Lower leg skin (tissue), 4 donors: ENCODE measurements around the gene LCP1. TPM values are rescaled to one million over a fixed set of nuclear protein-coding genes. Genes with fewer than 3 reads are reported as not detected.

Source experiments
- DNase-seq, 2 donors: peaks; one replicate each; pipeline ENCODE4 v3.0.0-alpha.2; 2019; ENCODE audit warnings: low spot score in 2 of 2
- H3K4me3 ChIP-seq: fragments of 200-600 bp; sonication (generic); 2 replicates; pipeline ENCODE4 v1.5.1; 2017; ENCODE audit warnings: mild to moderate bottlenecking, low read depth; ENCODE audit not compliant: poor library complexity, severe bottlenecking
- POLR2A ChIP-seq, 2 donors: fragments of 450-650 bp; IDR thresholded peaks; one replicate each; pipeline ENCODE4 v1.6.1; 2016 to 2017; ENCODE audit warnings: antibody characterized with exemption in 2 of 2, mild to moderate bottlenecking in 1 of 2, moderate library complexity in 1 of 2
- WGBS, 2 donors: methylation state at CpG; one replicate each; pipeline ENCODE4 v1.1.5; 2018; 5-methylcytosine and 5-hydroxymethylcytosine counted together
- intact Hi-C: fragments of 100-400 bp; cut with DNase I; formaldehyde crosslinking; loops from one replicate; pipeline ENCODE4 v1.15.0; 2023; ENCODE audit warnings: low total_unique reads
- total RNA-seq, 4 donors: library from RNA; depleted of rRNA; stranded (reverse); fragments of >200 nt; gene quantifications; one replicate each; pipeline ENCODE4 v1.1.0, GENCODE V29; 2016
- TF ChIP-seq, protein P1 (sequence below), 3 donors: fragments of 450-650 bp; IDR thresholded peaks; one replicate each; pipeline ENCODE4 v1.5.1; 2016; ENCODE audit warnings: antibody characterized with exemption in 3 of 3, mild to moderate bottlenecking in 3 of 3, moderate library complexity in 2 of 3

Gene LCP1
- total RNA-seq, 4 donors from 2014 or later = 21.7 to 45.4 (median 39.0) TPM

DNA sequence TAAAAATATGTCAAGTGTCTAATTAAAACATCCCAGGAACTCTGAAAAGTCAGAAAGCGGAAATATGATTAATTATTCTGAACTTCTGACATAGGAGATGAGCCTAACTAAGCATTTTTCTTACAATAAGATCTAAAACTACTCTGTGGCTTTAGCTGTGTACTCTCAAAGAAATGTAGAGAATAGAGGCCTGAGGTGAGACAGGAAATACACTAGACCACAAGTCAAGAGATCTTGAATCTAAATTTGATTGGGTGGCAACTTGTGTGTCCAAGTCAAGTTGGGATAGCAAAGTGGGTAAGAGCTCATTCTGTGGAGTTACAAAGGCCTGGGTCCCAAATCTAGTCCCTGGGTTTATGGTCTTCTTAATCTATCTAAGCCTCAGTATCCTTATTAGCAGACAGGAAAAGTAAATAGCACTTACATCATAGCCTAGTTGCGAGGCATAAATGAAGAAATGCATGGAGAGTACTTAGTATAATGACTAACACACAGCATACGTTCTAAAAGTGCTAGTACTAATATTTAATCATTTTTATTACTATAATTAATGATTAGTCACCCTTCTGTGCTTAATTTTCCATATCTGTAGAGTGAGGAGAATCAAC is 20.3 kb upstream of the LCP1 start:
- intact Hi-C loops = no loop called here
- WGBS, 2 donors = 74 to 76% methylated on average over 3 of the region's 3 CpGs
- no peak overlapping the region for H3K4me3 ChIP-seq
- TF ChIP-seq POLR2A (IDR thresholded peaks at IDR 0.05) = no peak
- TF ChIP-seq, protein P1, sequence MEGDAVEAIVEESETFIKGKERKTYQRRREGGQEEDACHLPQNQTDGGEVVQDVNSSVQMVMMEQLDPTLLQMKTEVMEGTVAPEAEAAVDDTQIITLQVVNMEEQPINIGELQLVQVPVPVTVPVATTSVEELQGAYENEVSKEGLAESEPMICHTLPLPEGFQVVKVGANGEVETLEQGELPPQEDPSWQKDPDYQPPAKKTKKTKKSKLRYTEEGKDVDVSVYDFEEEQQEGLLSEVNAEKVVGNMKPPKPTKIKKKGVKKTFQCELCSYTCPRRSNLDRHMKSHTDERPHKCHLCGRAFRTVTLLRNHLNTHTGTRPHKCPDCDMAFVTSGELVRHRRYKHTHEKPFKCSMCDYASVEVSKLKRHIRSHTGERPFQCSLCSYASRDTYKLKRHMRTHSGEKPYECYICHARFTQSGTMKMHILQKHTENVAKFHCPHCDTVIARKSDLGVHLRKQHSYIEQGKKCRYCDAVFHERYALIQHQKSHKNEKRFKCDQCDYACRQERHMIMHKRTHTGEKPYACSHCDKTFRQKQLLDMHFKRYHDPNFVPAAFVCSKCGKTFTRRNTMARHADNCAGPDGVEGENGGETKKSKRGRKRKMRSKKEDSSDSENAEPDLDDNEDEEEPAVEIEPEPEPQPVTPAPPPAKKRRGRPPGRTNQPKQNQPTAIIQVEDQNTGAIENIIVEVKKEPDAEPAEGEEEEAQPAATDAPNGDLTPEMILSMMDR (IDR thresholded peaks at IDR 0.05) = no peak
- no peak for DNase-seq

DNA sequence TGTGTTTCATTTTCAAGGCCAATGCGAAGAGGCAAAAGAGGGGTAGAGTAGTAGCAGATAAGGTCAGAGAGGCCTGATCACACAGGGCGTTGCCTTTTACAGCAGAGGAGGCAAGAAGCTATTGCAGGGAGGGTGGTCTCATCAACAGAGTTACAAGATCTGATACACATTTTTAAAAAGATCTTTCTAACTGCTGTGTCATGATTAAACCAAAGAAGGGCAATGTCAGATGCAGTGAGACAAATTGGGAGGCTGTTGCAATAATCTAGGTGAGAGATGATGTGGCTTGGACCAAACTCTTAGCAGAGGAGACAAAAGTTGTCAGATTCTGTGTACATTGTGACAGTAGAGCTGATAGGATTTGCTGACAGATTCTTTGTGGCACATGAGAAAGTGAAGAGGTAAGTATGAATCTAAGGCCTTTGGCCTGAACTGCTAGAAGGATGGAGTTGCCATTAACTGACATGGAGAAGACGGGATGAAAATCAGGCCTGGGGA is 16.8 kb upstream of the LCP1 start:
- 93 to 94% methylated on average over 3 of the region's 3 CpGs for WGBS, 2 donors
- TF ChIP-seq, protein P1 (IDR thresholded peaks at IDR 0.05) = no peak
- TF ChIP-seq POLR2A (IDR thresholded peaks at IDR 0.05) = no peak
- intact Hi-C loops = no loop called here
- no peak overlapping the region for H3K4me3 ChIP-seq
- no peak for DNase-seq

DNA sequence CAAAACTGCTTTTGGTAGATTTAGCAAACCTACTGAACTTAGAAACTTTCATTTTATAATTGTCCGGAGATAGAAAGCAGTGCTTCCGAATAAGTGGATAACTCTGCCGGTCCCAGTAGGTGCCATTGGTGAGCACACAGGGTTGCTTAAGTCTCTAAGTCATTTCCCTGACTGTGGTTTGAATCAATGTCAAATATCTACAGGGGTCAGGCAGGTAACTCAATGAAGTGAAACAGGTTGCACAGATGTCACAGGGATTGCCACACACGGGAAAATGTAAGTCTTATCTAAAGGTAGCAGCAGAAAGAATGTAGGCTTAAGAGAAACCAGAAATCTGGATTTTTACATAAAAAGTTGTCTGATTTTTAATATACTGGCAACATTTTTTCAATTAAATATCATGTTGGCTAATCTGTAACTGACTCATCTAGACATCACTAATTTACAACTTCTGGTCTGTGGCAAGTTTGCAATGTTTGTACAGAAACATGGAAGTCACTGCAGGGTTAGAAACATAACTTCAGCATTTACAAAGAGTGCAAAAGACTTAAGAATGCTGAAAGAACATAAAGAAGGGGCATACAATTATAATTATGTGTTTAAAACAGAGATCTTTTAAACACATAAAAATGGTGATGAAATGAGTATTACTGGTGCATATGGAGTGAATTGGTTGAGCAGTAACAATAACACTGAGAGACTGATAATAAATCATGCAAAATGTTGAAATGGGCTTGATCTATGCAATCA is 15.5 kb upstream of the LCP1 start:
- TF ChIP-seq, protein P1 (IDR thresholded peaks at IDR 0.05) = no peak
- TF ChIP-seq POLR2A (IDR thresholded peaks at IDR 0.05) = no peak
- 64 to 74% methylated on average over 4 of the region's 4 CpGs for WGBS, 2 donors
- intact Hi-C loops = no loop called here
- no peak overlapping the region for H3K4me3 ChIP-seq
- no peak for DNase-seq

DNA sequence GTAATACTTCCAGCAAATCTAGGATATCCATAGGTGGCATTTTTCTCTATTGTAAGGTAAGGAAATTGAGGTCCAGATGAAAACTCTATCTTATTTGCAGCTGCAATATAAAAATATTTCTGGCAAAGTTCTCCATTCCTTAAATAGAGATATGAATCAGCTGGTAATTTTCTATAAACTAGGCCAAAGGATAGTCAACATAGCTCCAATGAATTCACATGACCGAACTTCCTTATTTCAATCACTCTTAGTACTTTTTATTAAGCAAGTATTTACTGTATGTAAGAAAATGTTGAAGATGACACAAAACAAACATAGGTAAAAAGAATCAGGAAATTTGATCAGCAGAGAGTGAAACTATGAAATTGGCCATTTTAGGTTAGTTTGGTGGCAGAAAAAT is 13.0 kb upstream of the LCP1 start:
- no peak for TF ChIP-seq POLR2A (IDR thresholded peaks at IDR 0.05)
- TF ChIP-seq, protein P1 (IDR thresholded peaks at IDR 0.05) = no peak
- intact Hi-C loops = no loop called here
- DNase-seq = no peak
- H3K4me3 ChIP-seq = no peak overlapping the region
- 75 to 81% methylated on average over 1 of the region's 1 CpG for WGBS, 2 donors

- 27 to 82% methylated on average over 1 of the region's 1 CpG for WGBS, 2 donors
- no peak overlapping the region for H3K4me3 ChIP-seq
- no peak for DNase-seq
- intact Hi-C loops = no loop called here
- TF ChIP-seq, protein P1 (IDR thresholded peaks at IDR 0.05) = no peak
- TF ChIP-seq POLR2A (IDR thresholded peaks at IDR 0.05) = no peak
These were observed 10.4 kb upstream of the LCP1 start for GRCh38 chr13:46192412-46192811.
